NCI-H1436 (cell line): ENCODE measurements around the gene SMPD1.
"Not testable (repeated sequence)": the region's sequence is repeated elsewhere in the genome, so short reads cannot be mapped to it uniquely, and the experiment has no call there.

Experiments used
- DNase-seq: peaks from one replicate; lab custom pipeline; 2025; lab: John Stamatoyannopoulos, UW

SMPD1 gene

GRCh38 chr11:6388748-6389147, 1.5 kb upstream of the SMPD1 start:
- no peak for DNase-seq

DNA sequence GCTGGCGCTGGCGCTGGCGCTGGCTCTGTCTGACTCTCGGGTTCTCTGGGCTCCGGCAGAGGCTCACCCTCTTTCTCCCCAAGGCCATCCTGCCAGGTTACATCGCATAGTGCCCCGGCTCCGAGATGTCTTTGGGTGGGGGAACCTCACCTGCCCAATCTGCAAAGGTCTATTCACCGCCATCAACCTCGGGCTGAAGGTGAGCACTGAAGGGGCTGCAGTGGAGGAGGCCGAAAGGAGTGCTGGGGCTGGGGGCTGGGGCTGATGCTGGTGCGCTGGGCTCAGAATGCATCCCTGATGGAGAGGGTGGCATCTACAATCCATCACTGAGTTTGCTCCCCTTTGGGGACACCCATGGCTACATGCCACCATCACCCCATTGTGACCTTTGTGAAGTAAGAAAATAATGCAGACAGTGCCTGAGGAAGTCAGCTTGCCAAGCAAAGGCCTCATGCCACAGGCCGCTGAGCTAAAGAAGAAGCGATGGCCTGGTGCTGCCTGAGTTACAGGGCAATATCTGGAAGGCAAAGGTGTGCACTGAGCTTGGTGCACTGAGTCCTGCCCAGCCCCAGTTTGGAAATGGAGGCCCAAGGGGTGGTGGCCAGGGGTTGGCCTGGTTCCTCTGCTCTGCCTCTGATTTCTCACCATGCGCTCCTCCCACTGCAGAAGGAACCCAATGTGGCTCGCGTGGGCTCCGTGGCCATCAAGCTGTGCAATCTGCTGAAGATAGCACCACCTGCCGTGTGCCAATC, 620 bp downstream of the SMPD1 start:
- DNase-seq, result no peak

DNA sequence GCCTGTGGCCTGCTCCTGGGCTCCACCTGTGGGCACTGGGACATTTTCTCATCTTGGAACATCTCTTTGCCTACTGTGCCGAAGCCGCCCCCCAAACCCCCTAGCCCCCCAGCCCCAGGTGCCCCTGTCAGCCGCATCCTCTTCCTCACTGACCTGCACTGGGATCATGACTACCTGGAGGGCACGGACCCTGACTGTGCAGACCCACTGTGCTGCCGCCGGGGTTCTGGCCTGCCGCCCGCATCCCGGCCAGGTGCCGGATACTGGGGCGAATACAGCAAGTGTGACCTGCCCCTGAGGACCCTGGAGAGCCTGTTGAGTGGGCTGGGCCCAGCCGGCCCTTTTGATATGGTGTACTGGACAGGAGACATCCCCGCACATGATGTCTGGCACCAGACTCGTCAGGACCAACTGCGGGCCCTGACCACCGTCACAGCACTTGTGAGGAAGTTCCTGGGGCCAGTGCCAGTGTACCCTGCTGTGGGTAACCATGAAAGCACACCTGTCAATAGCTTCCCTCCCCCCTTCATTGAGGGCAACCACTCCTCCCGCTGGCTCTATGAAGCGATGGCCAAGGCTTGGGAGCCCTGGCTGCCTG, 1.4 kb downstream of the SMPD1 start:
- no peak for DNase-seq

- DNase-seq, result not testable (repeated sequence)
Measured at GRCh38 chr11:6392251-6392650, 2.0 kb downstream of the SMPD1 start.

DNA sequence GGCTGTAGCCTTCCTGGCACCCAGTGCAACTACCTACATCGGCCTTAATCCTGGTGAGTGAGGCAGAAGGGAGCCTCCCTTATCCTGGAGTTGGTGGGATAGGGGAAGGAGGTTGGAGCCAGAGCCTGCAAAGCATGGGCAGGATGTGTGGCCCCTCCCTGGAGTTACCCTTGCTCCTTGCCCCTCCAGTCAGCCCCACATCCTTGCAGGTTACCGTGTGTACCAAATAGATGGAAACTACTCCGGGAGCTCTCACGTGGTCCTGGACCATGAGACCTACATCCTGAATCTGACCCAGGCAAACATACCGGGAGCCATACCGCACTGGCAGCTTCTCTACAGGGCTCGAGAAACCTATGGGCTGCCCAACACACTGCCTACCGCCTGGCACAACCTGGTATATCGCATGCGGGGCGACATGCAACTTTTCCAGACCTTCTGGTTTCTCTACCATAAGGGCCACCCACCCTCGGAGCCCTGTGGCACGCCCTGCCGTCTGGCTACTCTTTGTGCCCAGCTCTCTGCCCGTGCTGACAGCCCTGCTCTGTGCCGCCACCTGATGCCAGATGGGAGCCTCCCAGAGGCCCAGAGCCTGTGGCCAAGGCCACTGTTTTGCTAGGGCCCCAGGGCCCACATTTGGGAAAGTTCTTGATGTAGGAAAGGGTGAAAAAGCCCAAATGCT, 3.9 kb downstream of the SMPD1 start:
- DNase-seq, result no peak

DNA sequence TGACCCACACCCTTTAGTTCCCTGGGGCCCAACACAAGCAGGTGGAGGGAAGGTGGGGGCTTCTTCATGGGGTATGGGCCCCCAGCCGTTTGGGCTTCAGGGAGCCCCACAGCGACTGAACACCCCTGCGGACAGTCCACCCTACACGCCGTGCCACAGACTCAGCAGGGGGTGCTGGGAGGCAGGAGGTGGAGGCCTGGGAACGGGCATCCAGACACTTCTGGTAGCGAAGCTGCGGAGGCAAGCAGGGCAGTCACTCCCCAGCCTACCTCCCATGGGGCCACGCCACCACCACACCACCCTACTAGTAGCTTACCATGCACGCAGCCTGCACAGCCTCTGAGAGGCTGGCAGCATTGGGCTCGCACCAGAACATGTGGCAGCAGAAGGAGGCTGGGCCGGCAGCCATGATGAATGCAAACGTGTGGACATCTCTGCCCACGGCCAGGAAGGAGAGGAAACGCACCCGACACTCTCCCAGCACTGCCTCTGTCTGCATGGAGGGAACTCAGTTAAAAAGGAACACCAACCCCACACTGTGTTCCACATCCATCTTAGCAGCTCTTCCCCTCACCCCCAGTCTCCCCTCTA, 5.3 kb downstream of the SMPD1 start:
- DNase-seq, result no peak

- no peak for DNase-seq
Measured at GRCh38 chr11:6397156-6397555, 6.9 kb downstream of the SMPD1 start.

DNA sequence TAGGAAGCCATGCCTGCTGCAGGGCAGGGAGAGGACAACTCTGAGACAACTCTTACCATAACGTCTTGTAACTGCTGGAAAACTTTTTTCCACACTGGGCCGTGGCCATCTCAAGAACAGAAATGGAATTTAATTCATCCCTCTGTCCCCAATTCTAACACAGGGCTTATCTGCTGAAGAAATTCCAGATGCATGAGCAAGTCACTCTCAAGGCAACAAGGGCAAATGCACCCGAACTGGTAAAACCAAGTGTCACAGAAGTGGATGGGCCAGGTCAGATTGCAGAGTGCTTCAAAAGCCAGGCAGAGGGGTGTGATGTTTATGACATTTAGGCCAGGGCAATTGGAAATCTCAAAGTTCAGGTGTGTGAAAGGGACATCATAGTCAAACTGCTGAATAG, 7.4 kb downstream of the SMPD1 start:
- DNase-seq, result no peak

DNA sequence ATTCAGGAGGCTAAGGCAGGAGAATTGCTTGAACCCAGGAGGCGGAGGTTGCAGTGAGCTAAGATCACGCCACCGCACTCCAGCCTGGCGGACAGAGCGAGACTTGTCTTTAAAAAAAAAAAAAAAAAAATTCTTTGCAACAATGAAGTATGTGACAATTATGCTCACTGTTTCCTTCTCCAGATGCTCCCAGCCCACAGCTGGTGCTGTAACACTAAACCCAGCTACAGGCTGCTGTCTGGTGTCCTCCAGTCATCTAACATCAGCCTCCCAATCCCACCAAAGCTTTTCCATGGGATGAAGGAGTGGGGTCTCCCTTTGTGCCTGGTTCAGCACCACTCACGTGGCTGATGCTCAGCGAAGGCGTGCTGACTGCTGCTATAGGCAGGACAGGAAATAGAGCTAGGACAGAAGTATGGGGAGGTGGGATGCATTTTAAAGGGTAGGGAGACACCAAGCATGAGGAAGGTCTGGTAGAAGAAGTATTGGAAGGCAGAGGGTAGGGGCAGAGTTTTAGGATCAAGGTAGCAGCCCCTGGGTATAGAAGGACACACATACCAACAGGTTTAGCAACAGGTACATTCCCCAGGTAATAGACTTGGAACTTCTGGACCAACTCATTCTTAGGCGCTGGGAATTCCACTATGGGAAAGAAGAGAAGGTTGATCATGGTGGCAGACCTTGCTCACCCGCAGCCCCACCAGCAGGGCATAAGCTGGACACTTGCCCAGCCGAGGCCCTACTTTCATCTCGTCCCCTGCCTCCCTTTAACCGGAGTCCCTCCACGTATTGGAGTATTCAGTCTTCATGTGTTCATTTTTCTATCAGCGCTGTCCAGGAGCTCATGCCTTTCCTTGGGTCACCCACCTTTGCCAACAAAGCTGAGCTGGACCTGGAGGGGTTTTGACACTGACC, 10.4 kb downstream of the SMPD1 start:
- no peak for DNase-seq

GRCh38 chr11:6401464-6401863, 11.2 kb downstream of the SMPD1 start:
- no peak for DNase-seq

DNA sequence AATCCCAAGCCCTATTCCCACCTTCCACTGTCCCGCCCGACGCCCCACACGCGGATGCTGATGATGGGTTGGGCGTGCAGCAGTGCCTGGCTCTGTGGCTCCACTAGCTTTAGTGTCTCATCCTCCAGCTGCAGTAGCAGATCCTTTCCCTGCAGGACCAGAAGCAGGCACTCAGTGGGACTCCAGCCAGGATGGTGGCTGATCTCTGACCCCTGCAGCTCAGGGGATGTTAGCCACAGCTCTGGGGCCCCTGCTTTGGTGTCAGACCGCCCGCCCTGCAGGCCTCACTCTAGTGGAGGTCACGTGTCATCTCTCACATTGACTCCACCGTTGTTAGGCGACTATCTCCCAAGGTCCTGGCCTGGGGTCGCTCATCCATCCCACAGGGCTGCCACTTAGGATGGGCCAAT, 11.8 kb downstream of the SMPD1 start:
- DNase-seq, result no peak

- DNase-seq, result no peak
Measured at GRCh38 chr11:6402561-6402981, 12.3 kb downstream of the SMPD1 start.

DNA sequence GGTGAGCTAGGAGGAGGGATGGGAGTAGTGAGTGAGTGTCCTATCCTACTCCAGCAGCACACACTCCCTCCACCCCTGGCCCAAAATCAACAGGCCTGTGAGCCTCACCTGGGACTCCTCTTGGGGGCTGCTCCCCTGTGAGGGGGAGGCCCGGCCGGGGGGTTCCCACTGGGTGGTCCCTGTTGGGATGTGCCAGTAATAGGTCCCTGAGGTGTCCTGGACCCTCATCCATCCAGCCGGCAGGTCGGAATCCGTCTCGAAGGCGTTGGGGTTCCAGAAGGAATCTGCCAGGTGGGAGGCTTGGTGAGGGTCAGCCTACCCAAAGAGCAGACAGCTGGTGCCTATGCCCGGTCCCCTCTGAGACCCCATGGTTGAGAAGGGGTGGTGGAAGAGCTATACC, 13.3 kb downstream of the SMPD1 start:
- no peak for DNase-seq

DNA sequence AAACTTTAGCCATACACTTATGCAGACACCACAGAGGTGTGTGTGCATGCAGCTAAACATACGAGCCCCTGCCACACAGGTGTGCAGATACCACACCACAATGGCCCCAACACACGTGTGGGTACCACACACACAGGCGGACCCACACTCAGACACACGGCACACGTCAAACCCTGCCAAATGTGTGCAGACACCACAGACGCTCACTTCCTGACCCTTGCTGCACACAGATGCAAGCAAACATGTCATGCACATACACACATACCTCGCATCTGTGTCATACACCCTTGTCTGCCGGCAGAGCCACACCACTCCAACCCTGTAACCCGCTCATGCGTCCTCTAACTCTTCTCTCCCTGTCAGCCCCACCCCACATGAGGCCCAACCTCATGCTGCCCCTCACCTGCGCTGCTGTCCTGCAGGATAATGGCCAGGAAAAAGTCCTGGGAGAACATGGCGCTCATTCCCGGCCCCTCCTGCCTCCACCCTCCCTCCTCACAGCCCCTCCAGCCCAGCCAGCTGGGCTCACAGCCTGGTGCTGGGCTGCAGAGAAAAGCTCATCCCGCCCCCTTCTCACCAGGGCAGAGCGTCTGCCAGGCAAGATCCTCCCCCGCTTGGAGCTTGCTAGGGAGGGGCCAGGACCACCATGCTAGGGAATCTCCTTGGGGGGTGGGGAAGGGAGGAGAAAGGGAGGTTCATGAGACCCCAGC, 14.2 kb downstream of the SMPD1 start:
- DNase-seq, result no peak

DNA sequence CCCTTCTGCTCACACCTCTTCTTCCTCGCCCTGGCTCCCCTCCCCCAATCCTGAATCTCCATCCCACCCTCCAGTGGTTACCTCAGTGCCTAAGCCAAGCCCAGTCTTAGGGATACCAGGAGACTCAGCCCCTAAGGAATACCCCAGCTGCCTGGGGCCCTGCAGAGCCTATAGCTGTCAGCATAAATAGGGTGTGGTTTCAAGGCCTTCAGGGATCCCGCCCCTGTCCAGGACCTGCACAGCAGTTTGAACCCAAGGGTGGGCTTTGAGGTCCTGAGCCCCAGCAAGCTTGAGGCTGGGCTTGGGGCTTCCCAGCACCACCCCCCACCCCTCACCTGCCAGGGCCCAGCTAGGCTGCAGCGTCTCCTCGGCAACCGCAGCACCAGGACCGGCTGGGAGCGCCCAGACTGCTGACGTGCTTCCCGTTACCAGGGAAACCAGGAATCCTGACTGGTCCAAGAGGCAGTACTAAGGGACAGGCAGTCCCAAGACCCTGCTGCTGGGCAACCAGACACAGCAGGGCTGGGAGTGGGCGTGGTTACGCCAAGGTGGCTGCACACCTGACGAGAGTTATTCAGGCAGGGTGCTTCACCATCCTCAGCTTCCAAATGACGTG, 14.9 kb downstream of the SMPD1 start:
- no peak for DNase-seq

DNA sequence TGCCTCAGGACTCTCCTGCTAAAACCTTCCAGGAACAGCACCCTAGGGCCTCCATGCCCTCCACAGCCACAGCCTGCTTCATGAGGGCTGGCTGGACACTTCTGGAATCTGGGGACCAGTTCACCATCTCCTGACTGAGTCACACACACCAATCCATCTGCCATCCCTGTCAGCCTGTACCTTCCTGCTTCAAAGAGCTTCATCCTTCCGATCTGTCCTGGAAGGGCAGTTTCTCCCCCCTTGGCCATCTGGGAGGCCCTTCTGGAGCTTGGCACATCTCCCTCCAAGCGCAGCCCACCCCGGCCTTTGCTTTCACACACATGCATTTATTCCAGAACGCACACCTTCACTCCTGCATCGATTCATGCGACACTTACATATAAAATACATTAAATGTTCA, 15.6 kb downstream of the SMPD1 start:
- DNase-seq, result no peak

DNA sequence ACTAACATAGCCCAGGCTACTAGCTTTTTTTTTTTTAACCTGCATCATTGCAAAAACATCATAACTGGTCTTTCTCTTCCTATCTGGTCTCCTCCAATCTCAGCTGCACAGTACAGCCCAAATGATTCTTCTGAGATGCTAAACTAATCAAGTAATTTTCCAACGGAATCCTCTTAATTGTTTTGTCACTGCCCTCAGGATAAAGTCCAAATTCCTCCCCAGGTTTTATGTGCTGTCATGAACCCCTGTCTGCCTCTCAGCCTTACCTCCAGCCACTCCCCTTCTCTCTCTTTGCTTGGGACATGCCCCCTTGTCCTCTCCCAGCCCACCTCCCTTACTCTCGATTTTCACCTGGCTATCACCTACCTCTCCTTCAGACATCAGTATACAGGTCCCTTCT, 16.1 kb downstream of the SMPD1 start:
- no peak for DNase-seq

- DNase-seq, result no peak
Measured at GRCh38 chr11:6410695-6411430, 20.6 kb downstream of the SMPD1 start.

GRCh38 chr11:6411594-6412031, 21.3 kb downstream of the SMPD1 start:
- no peak for DNase-seq

DNA sequence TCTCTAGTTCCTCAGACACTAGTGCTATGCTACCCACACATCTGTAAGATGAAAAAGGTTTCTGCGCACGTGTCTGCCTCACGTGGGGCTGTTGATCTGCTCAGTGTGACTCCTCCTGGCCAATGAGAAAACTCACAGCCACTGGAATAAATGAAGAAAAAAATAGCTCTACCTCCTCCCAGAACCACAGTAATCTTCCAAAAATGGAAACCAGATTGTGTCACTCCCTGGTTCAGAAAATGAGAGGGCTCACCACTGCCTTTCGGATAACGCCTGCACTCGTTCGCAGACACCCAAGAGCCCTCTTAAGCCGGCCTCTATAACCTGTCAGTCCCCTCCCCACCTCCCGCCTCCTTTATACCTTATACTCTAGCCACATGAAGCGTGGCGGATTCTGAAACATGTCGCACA, 23.5 kb downstream of the SMPD1 start:
- no peak for DNase-seq
